SK-MEL-5 (cell line): Measurements from ENCODE around the gene TP63. TPM values are rescaled to one million over a fixed set of nuclear protein-coding genes. Genes with fewer than 3 reads are reported as not detected.

ENCODE experiments used
- DNase-seq: peaks from one replicate; pipeline ENCODE4 v3.0.0-alpha.2; 2016; ENCODE audit warnings: low read depth, low spot score
- in situ Hi-C: cut with HindIII; loops from 2 replicates; pipeline ENCODE4 v1.10.0; 2016; ENCODE audit warnings: low sequenced_read_pairs, high pct_unique_total_duplicates, low pct_unique_long_range_greater_than_20kb
- total RNA-seq: library from RNA; depleted of rRNA; stranded (reverse); fragments of >200 nt; shearing (Covaris generic); gene quantifications from 2 replicates; pipeline ENCODE4 v1.2.3, GENCODE V29; 2014

TP63 gene
- total RNA-seq, 1 experiment from 2014 or later: not detected

GRCh38 chr3:189902230-189903186 is 271.3 kb downstream of the TP63 start:
- in situ Hi-C loops: no loop called here
- DNase-seq: peak; percentile 39

DNA sequence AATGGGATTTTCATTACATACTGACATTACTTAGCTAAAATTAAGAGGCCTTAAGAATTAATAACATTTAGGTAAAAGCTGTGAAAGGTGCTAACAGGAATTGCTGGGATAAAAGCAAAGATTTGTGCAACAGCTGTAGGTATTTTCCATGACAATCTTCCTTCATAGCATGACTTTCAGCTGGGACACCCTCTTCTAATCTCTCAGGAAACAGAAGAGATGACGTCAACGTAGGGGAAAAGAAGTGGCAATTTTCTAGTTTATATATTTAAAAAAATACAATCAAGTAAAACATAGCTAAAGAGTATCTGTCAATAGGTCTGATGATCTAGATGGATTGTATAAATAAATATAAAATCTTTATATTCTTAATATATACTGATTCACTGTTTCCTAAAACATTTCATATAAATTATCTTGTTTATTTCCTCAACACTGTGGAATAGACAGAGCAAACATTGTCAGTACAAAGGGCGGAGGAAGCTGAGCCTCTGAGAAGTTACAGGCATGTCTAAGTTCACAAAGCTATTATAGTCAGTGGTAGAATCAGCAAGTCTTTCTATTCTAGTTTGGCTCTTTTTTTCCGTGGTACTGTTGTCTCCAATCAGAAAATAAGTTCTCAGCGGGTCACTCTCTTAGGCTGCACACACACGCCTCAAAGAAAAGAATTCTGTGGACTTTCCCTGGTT is 272.5 kb downstream of the TP63 start:
- in situ Hi-C loops: no loop called here
- no peak for DNase-seq

DNA sequence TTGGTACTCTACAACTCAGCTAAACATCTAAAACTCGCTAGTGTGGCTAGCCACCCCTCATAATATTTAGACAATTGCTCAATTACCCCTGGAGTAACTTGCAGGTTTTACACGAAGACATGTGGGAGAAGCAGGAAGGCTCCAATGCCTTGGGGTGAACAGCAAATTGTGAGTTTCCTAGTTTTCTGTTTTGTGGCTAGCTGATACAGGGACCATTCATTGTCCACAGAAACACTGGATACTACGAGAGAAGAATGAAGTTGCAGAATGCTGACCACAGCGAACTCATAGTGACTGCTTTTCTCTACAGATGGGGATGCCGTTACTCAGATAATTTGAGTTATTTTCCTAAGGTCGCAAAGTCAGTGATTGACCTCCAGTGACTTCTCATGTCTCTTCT is 276.6 kb downstream of the TP63 start:
- in situ Hi-C loops: no loop called here
- DNase-seq: no peak

GRCh38 chr3:189908646-189909045 is 277.5 kb downstream of the TP63 start:
- in situ Hi-C loops: no loop called here
- DNase-seq: no peak

GRCh38 chr3:189909139-189909538 is 277.9 kb downstream of the TP63 start:
- DNase-seq: no peak
- in situ Hi-C loops: no loop called here

DNA sequence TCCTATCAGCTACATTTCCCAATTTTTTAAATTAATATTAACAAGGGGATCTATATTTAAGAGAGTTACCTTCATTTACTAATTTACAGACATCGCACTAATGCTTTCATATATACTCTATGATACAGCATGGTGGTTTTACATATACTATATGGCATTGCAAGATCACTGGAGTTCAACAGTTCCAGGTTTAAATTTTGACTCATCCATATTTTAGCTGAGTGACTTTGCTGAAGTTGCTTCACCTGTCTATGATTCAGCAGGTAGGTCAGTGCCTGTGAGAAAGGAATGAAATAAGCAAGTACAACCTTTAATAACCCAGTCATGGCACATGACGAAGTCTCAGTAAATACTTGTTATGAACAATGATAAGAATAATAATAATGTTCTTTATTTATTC is 278.4 kb downstream of the TP63 start:
- in situ Hi-C loops: no loop called here
- no peak for DNase-seq

DNA sequence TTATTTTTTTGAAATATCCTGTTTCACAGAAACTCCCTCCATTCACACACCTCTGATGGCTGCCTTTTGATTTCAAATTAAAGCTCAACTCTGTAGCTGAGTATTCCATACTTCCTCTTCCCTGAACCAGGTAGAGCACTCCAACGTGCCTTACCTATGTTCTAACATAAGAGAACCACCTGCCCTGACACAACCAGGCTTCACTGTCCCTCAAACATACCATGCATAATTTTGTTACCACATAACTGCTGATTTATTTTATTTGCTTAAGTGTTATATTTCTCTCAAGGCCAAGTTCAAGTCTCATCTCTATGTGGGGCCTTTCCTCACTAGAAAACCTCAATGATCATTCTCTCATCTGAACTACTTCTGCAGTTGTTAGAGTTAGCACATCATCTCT is 279.8 kb downstream of the TP63 start:
- DNase-seq: no peak
- in situ Hi-C loops: no loop called here

- DNase-seq: no peak
- in situ Hi-C loops: no loop called here
Measured at GRCh38 chr3:189914799-189915198, 283.6 kb downstream of the TP63 start.

DNA sequence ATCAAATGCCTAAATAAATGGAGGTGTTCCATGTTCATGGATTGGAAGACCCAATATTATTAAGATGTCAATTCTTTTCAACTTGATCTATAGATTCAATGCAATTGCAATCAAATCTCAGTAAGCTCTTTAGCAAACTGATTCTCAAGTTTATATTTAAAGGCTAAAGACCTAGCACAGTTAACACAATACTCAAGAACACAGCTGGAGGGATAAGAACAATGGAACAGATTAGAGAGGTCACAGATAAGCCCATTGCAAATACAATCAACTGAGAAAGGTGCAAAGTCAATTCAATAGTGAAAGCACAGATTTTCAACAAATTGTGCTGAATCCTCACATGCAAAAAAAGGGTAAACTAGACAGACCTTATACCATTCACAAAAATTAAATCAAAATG is 290.6 kb downstream of the TP63 start:
- in situ Hi-C loops: no loop called here
- no peak for DNase-seq

GRCh38 chr3:189927975-189928895 is 297.0 kb downstream of the TP63 start:
- in situ Hi-C loops: no loop called here
- peak; percentile 8 for DNase-seq

DNA sequence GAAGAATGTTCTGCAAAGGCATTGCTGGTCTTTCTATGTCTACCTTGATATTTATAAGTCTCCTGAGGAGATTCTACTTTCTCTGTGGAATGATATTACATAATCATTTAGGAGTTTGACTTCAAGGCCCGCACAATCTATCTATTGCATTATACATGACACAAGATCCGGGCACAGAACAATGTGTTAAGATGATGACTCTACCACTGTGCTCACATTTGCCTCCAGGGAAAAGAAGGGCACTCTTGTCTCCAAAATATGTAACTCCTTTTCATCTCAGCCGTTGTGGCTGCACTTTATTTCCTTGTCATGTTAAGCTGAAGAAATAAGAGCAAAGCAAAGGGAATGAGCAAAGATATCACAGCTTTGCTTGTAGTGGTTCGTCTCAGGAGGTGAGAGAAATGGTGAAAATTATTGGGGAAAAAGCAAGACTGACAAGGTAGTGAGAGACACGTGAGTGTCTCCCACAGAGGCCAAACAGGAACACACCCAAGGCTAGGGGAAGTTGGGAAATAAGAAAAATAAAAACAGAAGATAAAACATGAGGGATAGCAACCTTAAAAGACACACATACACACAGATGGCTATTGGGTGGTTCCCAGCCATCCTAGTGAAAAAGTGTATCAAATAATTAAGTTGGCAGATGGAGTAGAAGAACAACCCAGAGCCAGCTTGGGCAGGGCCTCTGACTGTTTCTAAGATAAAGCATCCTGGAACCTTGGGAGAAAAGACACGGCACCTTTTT is 305.2 kb downstream of the TP63 start:
- DNase-seq: no peak
- in situ Hi-C loops: no loop called here

DNA sequence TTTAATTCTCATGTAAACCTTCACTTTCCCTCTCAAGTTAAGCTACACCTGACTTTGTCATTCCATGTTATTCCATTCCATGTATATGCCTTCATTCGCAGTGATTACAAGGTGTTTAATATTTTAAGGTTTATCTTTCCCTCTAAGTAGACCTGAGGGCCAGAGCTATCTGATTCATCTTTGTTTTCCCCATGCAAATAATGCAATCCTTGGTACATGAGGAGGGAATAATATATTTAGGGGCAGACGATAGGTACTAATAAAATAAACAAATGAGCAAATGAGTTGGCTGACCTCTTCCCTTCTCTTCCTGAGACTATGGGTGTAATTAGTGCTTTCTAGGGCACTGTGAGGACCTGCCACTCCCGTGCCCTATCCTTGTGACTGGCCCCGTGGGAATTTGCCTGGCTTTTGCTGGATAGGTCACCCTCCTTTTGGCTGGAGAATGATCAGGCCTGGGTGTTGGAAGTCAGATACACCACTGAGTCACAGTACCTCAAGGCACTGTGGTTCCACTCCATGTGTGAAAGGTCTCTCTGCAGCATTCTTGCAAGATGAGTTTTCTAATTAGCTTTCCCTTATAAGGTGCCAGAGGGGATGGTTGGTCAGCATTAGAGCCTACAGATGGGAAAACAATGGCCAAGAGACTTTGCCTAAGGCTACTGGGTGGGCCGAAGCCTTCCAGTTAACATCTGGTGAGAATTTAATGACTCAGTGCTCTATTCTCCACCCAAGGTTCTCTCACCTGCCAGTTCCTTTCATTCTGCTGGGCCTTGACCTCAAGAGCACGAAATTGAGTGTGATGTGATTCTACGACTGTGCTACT is 306.3 kb downstream of the TP63 start:
- DNase-seq: no peak
- in situ Hi-C loops: no loop called here

DNA sequence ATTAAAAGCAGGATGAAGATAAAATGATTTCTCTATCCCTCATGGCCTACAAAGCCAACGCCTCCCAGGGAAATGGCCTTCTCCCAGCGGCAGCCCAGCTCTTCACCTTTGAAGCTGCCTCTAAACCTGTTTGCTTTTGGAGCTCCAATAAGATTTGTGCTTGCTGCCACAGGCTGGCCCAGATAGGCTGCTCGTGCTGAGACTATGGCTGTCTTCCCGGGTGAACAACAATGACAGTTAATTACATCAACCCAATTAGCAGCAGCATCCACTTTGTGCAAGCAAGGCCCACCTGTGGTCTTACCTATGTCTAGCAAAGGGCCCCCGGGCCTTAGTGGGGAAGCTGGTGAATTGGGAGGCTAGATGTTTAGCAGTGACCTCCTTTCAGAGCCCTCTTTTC is 309.9 kb downstream of the TP63 start:
- in situ Hi-C loops: no loop called here
- no peak for DNase-seq

- in situ Hi-C loops: no loop called here
- peak; percentile 20 for DNase-seq
Measured at GRCh38 chr3:189941679-189942078, 310.5 kb downstream of the TP63 start.

DNA sequence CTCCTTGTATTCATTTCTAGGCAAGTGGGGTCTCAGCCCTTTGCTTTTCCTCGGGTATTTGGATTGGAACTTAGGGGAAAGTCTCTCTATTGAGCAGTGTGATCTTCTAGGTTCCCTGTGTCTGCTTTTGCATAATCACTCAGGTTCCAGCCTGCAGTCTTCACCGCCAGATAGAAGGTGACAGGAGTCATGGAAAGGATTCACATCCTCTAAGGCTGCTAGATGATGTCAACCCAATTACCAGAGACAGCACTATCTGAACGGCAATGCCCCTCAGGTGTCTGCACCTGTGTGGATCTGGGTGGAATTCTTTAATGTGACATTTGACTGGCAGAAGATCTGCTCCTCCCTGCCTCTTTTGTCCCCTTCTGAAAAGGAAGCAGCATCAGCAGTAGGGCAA is 311.8 kb downstream of the TP63 start:
- DNase-seq: no peak
- in situ Hi-C loops: no loop called here

DNA sequence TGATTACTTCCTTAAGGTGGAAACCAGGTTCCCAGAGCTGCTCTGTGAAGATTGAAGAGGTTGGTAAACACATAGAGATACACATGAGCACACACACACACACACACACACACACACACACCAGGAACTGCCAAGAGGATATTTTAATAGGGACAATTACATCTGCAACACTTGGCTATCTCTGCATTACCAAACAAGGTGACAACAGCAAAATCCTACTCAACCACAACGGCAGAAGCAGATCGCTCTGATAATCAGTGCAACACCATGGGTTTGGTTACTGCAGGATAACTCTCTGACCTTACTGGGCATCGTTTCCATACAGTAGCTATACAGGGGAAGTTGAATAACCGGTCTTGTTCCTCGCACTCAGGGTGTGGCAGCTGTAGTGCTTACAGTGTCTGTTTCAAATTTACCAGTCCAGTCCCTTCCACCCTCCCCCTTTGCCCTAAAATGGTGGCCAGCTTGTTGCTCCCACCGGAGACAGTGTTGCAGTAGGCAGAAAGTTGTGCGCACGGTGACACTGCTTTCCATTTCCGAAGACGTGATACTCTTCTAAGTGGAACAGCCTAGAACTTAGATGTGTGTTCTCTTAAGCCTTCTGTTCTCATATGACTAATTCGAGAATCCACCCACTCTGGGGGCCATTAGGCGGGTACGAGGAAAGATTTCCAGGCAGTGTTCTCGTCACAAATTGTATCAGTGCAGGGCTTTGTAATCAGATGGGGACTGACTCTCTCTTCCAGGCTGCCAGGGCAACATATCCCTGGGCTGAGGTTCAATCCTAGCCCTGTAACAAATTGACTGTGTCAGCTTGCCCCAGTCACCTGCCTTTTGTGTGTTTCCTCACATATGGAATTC is 313.3 kb downstream of the TP63 start:
- in situ Hi-C loops: no loop called here

More for the DNA sequence above, 313.3 kb downstream of the TP63 start:
- no peak for DNase-seq
